WTC11 (cell line): ENCODE results near the gene FSHR.

ENCODE experiments used
- ATF2 ChIP-seq: sonication (generic); formaldehyde crosslinking; IDR thresholded peaks from 2 replicates; pipeline ENCODE4 v1.8.1; 2022; ENCODE audit warnings: low read depth, missing genetic modification reagents, borderline replicate concordance
- CTCF ChIP-seq: fragments of 200-600 bp; IDR thresholded peaks from 2 replicates; pipeline ENCODE4 v1.8.0; 2022; ENCODE audit warnings: antibody characterized with exemption
- ELF4 ChIP-seq: sonication (generic); formaldehyde crosslinking; IDR thresholded peaks from 2 replicates; pipeline ENCODE4 v1.8.1; 2022; ENCODE audit warnings: low read depth, mild to moderate bottlenecking, moderate library complexity, missing genetic modification reagents
- ERG ChIP-seq: fragments of 250-450 bp; sonication (Bioruptor Pico); IDR thresholded peaks from 2 replicates; pipeline ENCODE4 v1.8.0; 2021; ENCODE audit warnings: mild to moderate bottlenecking
- ETV6 ChIP-seq: sonication (generic); formaldehyde crosslinking; IDR thresholded peaks from 2 replicates; pipeline ENCODE4 v1.8.1; 2022; ENCODE audit warnings: mild to moderate bottlenecking, missing genetic modification reagents
- FOXJ3 ChIP-seq: sonication (generic); formaldehyde crosslinking; IDR thresholded peaks from 2 replicates; pipeline ENCODE4 v1.9.0; 2021; ENCODE audit warnings: missing genetic modification reagents, mild to moderate bottlenecking, borderline replicate concordance
- MXD4 ChIP-seq: fragments of 250-450 bp; sonication (Bioruptor Pico); IDR thresholded peaks from 2 replicates; pipeline ENCODE4 v1.8.0; 2021; ENCODE audit warnings: mild to moderate bottlenecking, moderate library complexity, borderline replicate concordance
- MYBL2 ChIP-seq: sonication (generic); formaldehyde crosslinking; IDR thresholded peaks from 2 replicates; pipeline ENCODE4 v1.8.1; 2023; ENCODE audit warnings: mild to moderate bottlenecking, moderate library complexity, missing genetic modification reagents
- NFYB ChIP-seq: sonication (generic); formaldehyde crosslinking; conservative IDR thresholded peaks from 2 replicates; pipeline ENCODE4 v1.8.0; 2022; ENCODE audit warnings: low read depth, missing genetic modification reagents
- NR3C1 ChIP-seq: sonication (generic); formaldehyde crosslinking; conservative IDR thresholded peaks from 2 replicates; pipeline ENCODE4 v1.8.1; 2023; ENCODE audit warnings: low read depth, mild to moderate bottlenecking, missing genetic modification reagents
- USF2 ChIP-seq: sonication (generic); formaldehyde crosslinking; IDR thresholded peaks from 2 replicates; pipeline ENCODE4 v1.8.1; 2023; ENCODE audit warnings: mild to moderate bottlenecking, missing genetic modification reagents, moderate library complexity
- ZBTB21 ChIP-seq: sonication (generic); formaldehyde crosslinking; IDR thresholded peaks from 2 replicates; pipeline ENCODE4 v1.8.1; 2023; ENCODE audit warnings: mild to moderate bottlenecking, missing genetic modification reagents, borderline replicate concordance
- ZBTB43 ChIP-seq: sonication (generic); formaldehyde crosslinking; IDR thresholded peaks from 2 replicates; pipeline ENCODE4 v1.8.1; 2023; ENCODE audit warnings: mild to moderate bottlenecking, missing genetic modification reagents
- ZNF138 ChIP-seq: sonication (generic); formaldehyde crosslinking; conservative IDR thresholded peaks from 2 replicates; pipeline ENCODE4 v1.8.1; 2022; ENCODE audit warnings: mild to moderate bottlenecking, moderate library complexity, missing genetic modification reagents

GRCh38 chr2:49113046-49113445, 41.3 kb downstream of the FSHR start:
- no peak for TF ChIP-seq MXD4 (CRISPR knock-in tag)
- no peak for TF ChIP-seq CTCF
- TF ChIP-seq NR3C1 (CRISPR knock-in tag): no peak
- TF ChIP-seq ELF4 (CRISPR knock-in tag): no peak
- TF ChIP-seq MYBL2 (CRISPR knock-in tag): no peak
- TF ChIP-seq ETV6: no peak
- no peak for TF ChIP-seq ZBTB21
- TF ChIP-seq ZNF138 (CRISPR knock-in tag): no peak
- no peak for TF ChIP-seq USF2 (CRISPR knock-in tag)
- no peak for TF ChIP-seq NFYB (CRISPR knock-in tag)
- TF ChIP-seq ATF2 (CRISPR knock-in tag): no peak
- no peak for TF ChIP-seq ERG (CRISPR knock-in tag)
- TF ChIP-seq ZBTB43: no peak
- TF ChIP-seq FOXJ3: no peak
